HepG2 (cell line): ENCODE results near the gene MKX. TPM values are rescaled to one million over a fixed set of nuclear protein-coding genes. Genes with fewer than 3 reads are reported as not detected.

Experiments
- ATAC-seq: fragments of 200-7000 bp; cut with Tn5 transposase; 3 replicates; pipeline ENCODE4 v1.9.1; 2020; ENCODE audit warnings: mild to moderate bottlenecking, moderate library complexity
- BruUV-seq: library from RNA; stranded (reverse); fragments of 400-500 nt; replicated peaks from 2 replicates; lab custom pipeline; 2021; lab: Mats Ljungman, UMichigan
- CTCF ChIA-PET: fragments of 300-600 bp; formaldehyde crosslinking; extraction: SDS; loops from one replicate; lab custom pipeline; 2021; ENCODE audit warnings: low total read pairs, inconsistent platforms, low intra/inter-chr PET ratio; lab: Yijun Ruan, JAX
- POLR2A ChIA-PET: fragments of 350-600 bp; sonication (Branson Sonifier 250); formaldehyde crosslinking; loops from one replicate; lab custom pipeline; 2020; ENCODE audit warnings: antibody characterized with exemption, inconsistent platforms; lab: Yijun Ruan, JAX
- DNase-seq: peaks from one replicate; pipeline ENCODE4 v3.0.0-alpha.2; 2015; ENCODE audit warnings: low spot score
- FAIRE-seq: peaks from 3 replicates; lab custom pipeline; 2011; peaks lifted over from hg19 to GRCh38; lab: Jason Lieb, UNC
- H2AFZ ChIP-seq: one replicate; pipeline ENCODE4 v1.6.1; 2011; ENCODE audit warnings: low read length, inconsistent platforms
- H3K27ac ChIP-seq: fragments of 300-600 bp; 3 replicates; pipeline ENCODE4 v1.8.0; 2011; ENCODE audit warnings: mixed run types, mild to moderate bottlenecking, mixed read lengths, low read length, inconsistent platforms; ENCODE audit not compliant: insufficient read depth; ENCODE audit errors: extremely low read length
- H3K27me3 ChIP-seq, 2 experiments: fragments of 200-600 bp in 1 of 2; 2 replicates in 1 of 2; 3 replicates in 1 of 2; pipeline versions ENCODE4 v1.6.0 to v1.8.0; 2011; ENCODE audit warnings: low read length in 2 of 2, mild to moderate bottlenecking in 2 of 2, moderate library complexity in 2 of 2, inconsistent platforms in 1 of 2; ENCODE audit not compliant: insufficient read depth in 2 of 2, control insufficient read depth in 1 of 2
- H3K36me3 ChIP-seq, 2 experiments: fragments of 200-600 bp in 1 of 2; replicated peaks in 1 of 2; 2 replicates in 1 of 2; 3 replicates in 1 of 2; pipeline versions ENCODE4 v1.5.1 to v1.8.0; 2011; ENCODE audit warnings: low read length in 2 of 2, inconsistent platforms in 1 of 2; ENCODE audit not compliant: insufficient read depth in 2 of 2, control insufficient read depth in 1 of 2
- H3K4me1 ChIP-seq: 2 replicates; pipeline ENCODE4 v1.5.1; 2012; ENCODE audit warnings: low read length, inconsistent platforms; ENCODE audit not compliant: insufficient read depth
- H3K4me2 ChIP-seq: 2 replicates; pipeline ENCODE4 v1.6.0; 2011; ENCODE audit warnings: low read depth, low read length, inconsistent platforms
- H3K4me3 ChIP-seq, 3 experiments: fragments of 200-600 bp in 1 of 3; sonication (generic), shearing (Covaris generic) in 1 of 3; replicated peaks in 1 of 3; 2 replicates each; pipeline ENCODE4 v1.5.1; 2011 to 2016; ENCODE audit warnings: low read length in 3 of 3, inconsistent platforms in 2 of 3, low read depth in 2 of 3, mild to moderate bottlenecking in 2 of 3, control low read depth in 1 of 3, mixed read lengths in 1 of 3; ENCODE audit not compliant: insufficient read depth in 1 of 3
- H3K79me2 ChIP-seq: one replicate; pipeline ENCODE4 v1.6.1; 2011; ENCODE audit warnings: low read length, inconsistent platforms; ENCODE audit not compliant: insufficient read depth
- H3K9ac ChIP-seq: 2 replicates; pipeline ENCODE4 v1.6.0; 2011; ENCODE audit warnings: mild to moderate bottlenecking, low read depth, low read length, inconsistent platforms; ENCODE audit not compliant: insufficient read depth
- H3K9me3 ChIP-seq: 2 replicates; pipeline ENCODE4 v1.5.1; 2012; ENCODE audit warnings: mild to moderate bottlenecking, low read length
- H4K20me1 ChIP-seq: 2 replicates; pipeline ENCODE4 v1.6.0; 2011; ENCODE audit warnings: inconsistent platforms, mild to moderate bottlenecking, low read length, moderate library complexity; ENCODE audit not compliant: insufficient read depth
- ETV6 ChIP-seq: sonication (generic); formaldehyde crosslinking; conservative IDR thresholded peaks from 2 replicates; pipeline ENCODE4 v1.4.0; 2020; ENCODE audit warnings: missing genetic modification reagents
- GLI4 ChIP-seq: sonication (generic); formaldehyde crosslinking; IDR thresholded peaks from 2 replicates; pipeline ENCODE4 v1.5.1; 2020; ENCODE audit warnings: missing genetic modification reagents, mild to moderate bottlenecking, moderate library complexity, borderline replicate concordance
- HMG20B ChIP-seq: conservative IDR thresholded peaks from 2 replicates; pipeline ENCODE4 v1.6.1; 2016; ENCODE audit warnings: missing genetic modification reagents, missing compliant biosample characterization
- KDM5A ChIP-seq: fragments of 200-600 bp; sonication (generic); IDR thresholded peaks from 2 replicates; pipeline ENCODE4 v1.7.0; 2018; ENCODE audit warnings: antibody characterized with exemption, mild to moderate bottlenecking, low read length, borderline replicate concordance
- ZNF598 ChIP-seq: sonication (generic); formaldehyde crosslinking; IDR thresholded peaks from 2 replicates; pipeline ENCODE4 v1.5.1; 2020; ENCODE audit warnings: mild to moderate bottlenecking, missing genetic modification reagents, borderline replicate concordance
- ZNF713 ChIP-seq: sonication (generic); formaldehyde crosslinking; IDR thresholded peaks from 2 replicates; pipeline ENCODE4 v1.4.0; 2020; ENCODE audit warnings: mild to moderate bottlenecking, missing genetic modification reagents
- WGBS: methylation state at CpG from one replicate; pipeline ENCODE4 v1.1.6; 2017; ENCODE audit warnings: low lambda C conversion rate; 5-methylcytosine and 5-hydroxymethylcytosine counted together
- in situ Hi-C: cut with HindIII; loops from 2 replicates; pipeline ENCODE4 v1.10.0; 2017; ENCODE audit warnings: low pct_unique_long_range_greater_than_20kb; ENCODE audit not compliant: extremely low pct_ligation_motif_present
- intact Hi-C: fragments of 100-400 bp; cut with micrococcal nuclease; formaldehyde crosslinking; loops from one replicate; pipeline ENCODE4 v1.10.0; 2022; ENCODE audit not compliant: unreplicated experiment
- polyA plus RNA-seq, 8 experiments: library from polyadenylated mRNA; depleted of rRNA in 3 of 8; stranded (reverse) in 7 of 8; unstranded in 1 of 8; fragments of >200 nt; fragmentation: Illumina TruSeq in 4 of 8; extraction: Trizol in 4 of 8; gene quantifications; 2 replicates each; pipeline versions ENCODE4 v1.2.1 to v1.2.3, GENCODE V29; 2011 to 2016; ENCODE audit warnings: low read depth in 4 of 8, missing spikeins in 1 of 8, mixed read lengths in 1 of 8; ENCODE audit not compliant: insufficient read depth in 1 of 8
- total RNA-seq, 5 experiments: library from RNA; depleted of rRNA; stranded (reverse); fragments of >200 nt; fragmentation: Illumina TruSeq; extraction: Trizol; gene quantifications; 2 replicates each; pipeline ENCODE4 v1.2.3, GENCODE V29; 2016; ENCODE audit warnings: low read depth in 1 of 5
- TF ChIP-seq, protein P1 (sequence below): sonication (generic); formaldehyde crosslinking; IDR thresholded peaks from 2 replicates; pipeline ENCODE4 v1.8.0; 2022; ENCODE audit warnings: mild to moderate bottlenecking, missing genetic modification reagents

The MKX gene
- total and polyA plus RNA-seq, 2 of the 13 experiments (the other 11 are each of a cell fraction or from before 2014, with no cell fraction given), result not detected

DNA sequence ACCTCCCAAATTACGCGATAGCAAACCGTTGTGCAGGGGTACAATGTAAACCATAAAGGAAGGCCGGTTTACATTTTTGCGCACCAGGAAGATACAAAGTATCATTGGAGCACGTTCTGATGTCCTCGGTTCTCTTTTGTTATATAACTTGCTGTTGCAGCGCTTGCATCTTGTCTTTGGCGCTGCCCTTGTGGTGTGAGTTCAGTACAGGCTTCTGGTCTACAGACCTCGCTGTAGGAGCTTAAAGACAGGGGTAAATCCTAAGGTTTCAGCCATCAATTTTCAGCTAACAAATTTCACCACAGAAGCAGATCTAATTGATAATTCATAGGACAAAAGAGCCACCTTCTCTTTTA is 1.5 kb upstream of the MKX start:
- Histone ChIP-seq H3K4me2 (no peak overlapping the region), H3K36me3 (no peaks in the 10 kb centered on the region), H4K20me1 (no peaks in the 10 kb centered on the region), H3K4me3 (no peak overlapping the region), H3K9ac (no peak overlapping the region), H2AFZ (no peak overlapping the region), H3K9me3 (no peaks in the 10 kb centered on the region), H3K27me3 (peaks cover 8 to 37% of the 10 kb centered on the region in 2 experiments), H3K4me1 (peaks cover 20% of the 10 kb centered on the region), H3K27ac (no peak overlapping the region)
- 26% methylated on average over 10 of the region's 10 CpGs for WGBS
- CTCF ChIA-PET, result no interaction called here
- in situ Hi-C loops, result loop anchor here (25.0 kb wide), 1 partner anchor 640 kb away; no protein-coding TSS in a partner anchor
- no peak for FAIRE-seq
- no TSS peak for BruUV-seq
- TF ChIP-seq HMG20B (CRISPR knock-in tag), result no peak
- TF ChIP-seq GLI4 (CRISPR knock-in tag), result no peak
- no peak for TF ChIP-seq ZNF713 (CRISPR knock-in tag)
- no peak for TF ChIP-seq KDM5A
- TF ChIP-seq, protein P1, sequence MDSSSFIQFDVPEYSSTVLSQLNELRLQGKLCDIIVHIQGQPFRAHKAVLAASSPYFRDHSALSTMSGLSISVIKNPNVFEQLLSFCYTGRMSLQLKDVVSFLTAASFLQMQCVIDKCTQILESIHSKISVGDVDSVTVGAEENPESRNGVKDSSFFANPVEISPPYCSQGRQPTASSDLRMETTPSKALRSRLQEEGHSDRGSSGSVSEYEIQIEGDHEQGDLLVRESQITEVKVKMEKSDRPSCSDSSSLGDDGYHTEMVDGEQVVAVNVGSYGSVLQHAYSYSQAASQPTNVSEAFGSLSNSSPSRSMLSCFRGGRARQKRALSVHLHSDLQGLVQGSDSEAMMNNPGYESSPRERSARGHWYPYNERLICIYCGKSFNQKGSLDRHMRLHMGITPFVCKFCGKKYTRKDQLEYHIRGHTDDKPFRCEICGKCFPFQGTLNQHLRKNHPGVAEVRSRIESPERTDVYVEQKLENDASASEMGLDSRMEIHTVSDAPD (CRISPR knock-in tag), result no peak
- TF ChIP-seq ETV6 (CRISPR knock-in tag), result no peak
- TF ChIP-seq, all 625 proteins: peak for 0
- H3K79me2 ChIP-seq, result no peaks in the 10 kb centered on the region
- POLR2A ChIA-PET, result no interaction called here
- DNase-seq, result no peak
- no peak for ATAC-seq
- intact Hi-C loops, result no loop called here

DNA sequence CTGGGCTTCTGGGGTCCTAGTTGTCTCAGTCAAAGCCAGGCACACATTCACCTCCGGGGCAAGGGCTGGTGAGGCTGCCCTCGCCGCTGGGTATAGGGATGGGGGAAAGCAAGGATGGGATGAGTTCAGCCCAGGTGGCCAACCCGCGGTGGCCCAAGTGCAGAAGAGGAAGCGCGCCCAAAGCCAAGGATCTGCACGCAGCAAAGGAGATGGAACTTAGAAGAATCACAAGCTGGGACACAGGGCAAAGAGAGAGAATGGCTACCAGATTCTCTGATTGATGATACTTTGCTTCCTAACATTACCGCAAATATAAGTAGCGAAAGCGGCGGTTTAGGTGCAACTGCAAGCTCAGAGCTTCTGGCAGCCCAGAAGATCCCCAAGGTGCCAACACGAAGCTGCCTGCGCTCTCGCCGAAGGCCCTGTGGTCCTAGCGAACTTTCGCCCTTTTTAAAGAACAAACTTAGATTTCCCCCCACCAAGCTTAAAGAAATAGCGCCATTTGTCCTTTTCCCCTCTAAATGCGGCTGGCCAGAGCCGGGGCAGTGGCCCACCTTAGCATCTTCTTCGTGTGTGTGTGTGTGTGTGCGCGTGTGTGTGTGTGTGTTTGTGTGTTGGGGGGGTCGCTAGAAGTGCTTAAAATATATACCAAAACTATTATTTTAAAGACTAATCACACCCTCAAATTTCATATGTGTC is 927 bp upstream of the MKX start:
- Histone ChIP-seq H3K9me3 (no peaks in the 10 kb centered on the region), H3K27me3 (peaks cover 8 to 40% of the 10 kb centered on the region in 2 experiments), H3K4me3 (no peak overlapping the region), H3K27ac (no peak overlapping the region), H4K20me1 (no peaks in the 10 kb centered on the region), H3K36me3 (no peaks in the 10 kb centered on the region), H2AFZ (no peak overlapping the region), H3K79me2 (no peaks in the 10 kb centered on the region), H3K4me1 (peaks cover 20% of the 10 kb centered on the region), H3K9ac (no peak overlapping the region), H3K4me2 (no peak overlapping the region)
- ChIA-PET POLR2A (no interaction called here), CTCF (no interaction called here)
- no TSS peak for BruUV-seq
- no peak for TF ChIP-seq ZNF598
- FAIRE-seq (no peak), DNase-seq (no peak), ATAC-seq (no peak)
- 45% methylated on average over 25 of the region's 25 CpGs for WGBS
- intact Hi-C loops (no loop called here), in situ Hi-C loops (loop anchor here (25.0 kb wide), 1 partner anchor 641 kb away; no protein-coding TSS in a partner anchor)
